H1 (cell line): Measurements from ENCODE around the gene OR2A14. TPM values are rescaled to one million over a fixed set of nuclear protein-coding genes. Genes with fewer than 3 reads are reported as not detected.

Experiments
- CTCF ChIA-PET: fragments of 300-600 bp; sonication (Branson Sonifier 250); formaldehyde crosslinking; loops from one replicate; lab custom pipeline; 2021; ENCODE audit not compliant: partially characterized antibody; lab: Charles Lee
- POLR2A ChIA-PET: fragments of 300-600 bp; sonication (Branson Sonifier 250); formaldehyde crosslinking; loops from one replicate; lab custom pipeline; 2021; ENCODE audit warnings: inconsistent platforms; ENCODE audit not compliant: partially characterized antibody; lab: Charles Lee
- DNase-seq, 2 experiments: peaks; one replicate each; pipeline versions ENCODE4 v3.0.0 to v3.0.0-alpha.2; 2010 to 2022; ENCODE audit warnings: low spot score in 2 of 2, low read depth in 1 of 2, mixed read lengths in 1 of 2
- FAIRE-seq: peaks from 2 replicates; lab custom pipeline; 2011; peaks lifted over from hg19 to GRCh38; lab: Jason Lieb, UNC
- H2AFZ ChIP-seq: 2 replicates; pipeline ENCODE4 v1.8.1; 2012; ENCODE audit warnings: low read length, inconsistent platforms
- H2AK5ac ChIP-seq: 2 replicates; pipeline ENCODE4 v1.6.1; 2013; ENCODE audit warnings: low read depth, low read length
- H2BK120ac ChIP-seq: replicated peaks from 2 replicates; pipeline ENCODE3; 2013; ENCODE audit warnings: low read depth, low read length, inconsistent platforms
- H2BK12ac ChIP-seq: 2 replicates; pipeline ENCODE4 v1.6.1; 2013; ENCODE audit warnings: low read depth, low read length
- H2BK15ac ChIP-seq: 2 replicates; pipeline ENCODE4 v1.6.1; 2013; ENCODE audit warnings: low read length
- H2BK20ac ChIP-seq: 2 replicates; pipeline ENCODE4 v1.6.1; 2013; ENCODE audit warnings: low read length
- H2BK5ac ChIP-seq: 2 replicates; pipeline ENCODE4 v1.6.1; 2013; ENCODE audit warnings: low read depth, low read length
- H3K14ac ChIP-seq: 2 replicates; pipeline ENCODE4 v1.6.1; 2013; ENCODE audit warnings: inconsistent platforms; ENCODE audit not compliant: insufficient read length
- H3K18ac ChIP-seq: 2 replicates; pipeline ENCODE4 v1.6.1; 2013; ENCODE audit warnings: low read length; ENCODE audit errors: extremely low read depth
- H3K23ac ChIP-seq: 2 replicates; pipeline ENCODE4 v1.6.1; 2013; ENCODE audit warnings: inconsistent platforms; ENCODE audit not compliant: insufficient read length
- H3K23me2 ChIP-seq: 2 replicates; pipeline ENCODE4 v1.6.1; 2013; ENCODE audit warnings: low read depth, low read length
- H3K27ac ChIP-seq: 2 replicates; pipeline ENCODE4 v1.6.1; 2011; ENCODE audit warnings: low read depth, low read length, inconsistent platforms
- H3K27me3 ChIP-seq, 4 experiments: replicated peaks in 1 of 4; 1 replicate in 1 of 4; 2 replicates in 3 of 4; pipeline versions ENCODE4 v1.6.1 to v1.8.1; 2011 to 2013; ENCODE audit warnings: low read length in 3 of 4, mild to moderate bottlenecking in 3 of 4, inconsistent platforms in 2 of 4, mixed read lengths in 2 of 4, moderate library complexity in 1 of 4; ENCODE audit not compliant: control insufficient read depth in 3 of 4, insufficient read depth in 3 of 4; ENCODE audit errors: extremely low read depth in 1 of 4
- H3K36me3 ChIP-seq, 4 experiments: 2 replicates each; pipeline versions ENCODE4 v1.6.1 to v1.8.1; 2011 to 2013; ENCODE audit warnings: mild to moderate bottlenecking in 4 of 4, low read length in 3 of 4, moderate library complexity in 2 of 4, control low read depth in 1 of 4, inconsistent platforms in 1 of 4; ENCODE audit not compliant: insufficient read depth in 4 of 4, control insufficient read depth in 2 of 4
- H3K4ac ChIP-seq: replicated peaks from 2 replicates; pipeline ENCODE3; 2013; ENCODE audit warnings: low read length, low read depth, mixed read lengths, inconsistent platforms; ENCODE audit not compliant: insufficient read length
- H3K4me1 ChIP-seq, 4 experiments: replicated peaks in 1 of 4; 1 replicate in 1 of 4; 2 replicates in 3 of 4; pipeline versions ENCODE4 v1.6.1 to v1.8.1; 2011 to 2013; ENCODE audit warnings: low read length in 3 of 4, inconsistent platforms in 2 of 4, mixed read lengths in 1 of 4; ENCODE audit not compliant: insufficient read depth in 4 of 4, control insufficient read depth in 3 of 4
- H3K4me2 ChIP-seq, 2 experiments: 2 replicates each; pipeline versions ENCODE4 v1.6.1 to v1.8.1; 2011 to 2013; ENCODE audit warnings: low read depth in 2 of 2, low read length in 2 of 2, control low read depth in 1 of 2, inconsistent platforms in 1 of 2, mild to moderate bottlenecking in 1 of 2; ENCODE audit not compliant: insufficient read depth in 1 of 2
- H3K4me3 ChIP-seq, 4 experiments: fragments of 200-600, 300-600 bp in 1 of 4; sonication (generic), shearing (Covaris generic), sonication (Bioruptor Twin) in 1 of 4; 2 replicates each; pipeline versions ENCODE4 v1.5.1 to v1.8.1; 2011 to 2016; ENCODE audit warnings: low read length in 4 of 4, low read depth in 3 of 4, control low read depth in 2 of 4, inconsistent platforms in 2 of 4, mild to moderate bottlenecking in 2 of 4, mixed read lengths in 1 of 4, moderate library complexity in 1 of 4; ENCODE audit not compliant: insufficient read depth in 2 of 4; ENCODE audit errors: extremely low read depth in 1 of 4
- H3K56ac ChIP-seq: replicated peaks from 2 replicates; pipeline ENCODE3; 2013; ENCODE audit warnings: low read depth, mild to moderate bottlenecking, mixed read lengths, low read length, inconsistent platforms; ENCODE audit not compliant: insufficient read length
- H3K79me1 ChIP-seq: 2 replicates; pipeline ENCODE4 v1.6.1; 2013; ENCODE audit warnings: low read depth, low read length, control low read depth
- H3K79me2 ChIP-seq, 2 experiments: 2 replicates each; pipeline versions ENCODE4 v1.6.1 to v1.8.1; 2012 to 2013; ENCODE audit warnings: low read length in 2 of 2, mild to moderate bottlenecking in 2 of 2, inconsistent platforms in 1 of 2; ENCODE audit not compliant: insufficient read depth in 2 of 2, control insufficient read depth in 1 of 2
- H3K9ac ChIP-seq, 4 experiments: replicated peaks in 1 of 4; 1 replicate in 1 of 4; 2 replicates in 3 of 4; pipeline versions ENCODE4 v1.6.1 to v1.8.1; 2011 to 2013; ENCODE audit warnings: low read depth in 3 of 4, low read length in 3 of 4, control low read depth in 2 of 4, mild to moderate bottlenecking in 2 of 4, moderate library complexity in 2 of 4, inconsistent platforms in 1 of 4; ENCODE audit errors: extremely low read depth in 1 of 4
- H3K9me3 ChIP-seq, 2 experiments: 2 replicates each; pipeline versions ENCODE4 v1.6.1 to v1.8.1; 2012 to 2013; ENCODE audit warnings: mild to moderate bottlenecking in 2 of 2, moderate library complexity in 2 of 2, control low read depth in 1 of 2, inconsistent platforms in 1 of 2, low read depth in 1 of 2, low read length in 1 of 2, mixed read lengths in 1 of 2; ENCODE audit not compliant: insufficient read depth in 2 of 2
- H4K20me1 ChIP-seq, 2 experiments: replicated peaks in 1 of 2; 2 replicates each; pipeline versions ENCODE3 to v1.8.1; 2011 to 2013; ENCODE audit warnings: inconsistent platforms in 2 of 2, low read length in 2 of 2, mild to moderate bottlenecking in 1 of 2; ENCODE audit not compliant: insufficient read depth in 2 of 2, control insufficient read depth in 1 of 2
- H4K5ac ChIP-seq: 2 replicates; pipeline ENCODE4 v1.6.1; 2013; ENCODE audit warnings: low read length, low read depth, mixed read lengths, inconsistent platforms; ENCODE audit not compliant: insufficient read length
- H4K8ac ChIP-seq: 2 replicates; pipeline ENCODE4 v1.8.0; 2013; ENCODE audit warnings: mild to moderate bottlenecking, moderate library complexity, low read length, inconsistent platforms; ENCODE audit not compliant: insufficient read depth; ENCODE audit errors: extremely low read depth
- H4K91ac ChIP-seq: replicated peaks from 2 replicates; pipeline ENCODE3; 2013; ENCODE audit warnings: low read length, mixed read lengths, inconsistent platforms; ENCODE audit not compliant: insufficient read length
- ATF2 ChIP-seq: IDR thresholded peaks from 2 replicates; pipeline ENCODE4 v1.6.1; 2012; ENCODE audit warnings: low read length, inconsistent platforms
- CEBPB ChIP-seq: IDR thresholded peaks from 2 replicates; pipeline ENCODE4 v1.6.1; 2012; ENCODE audit warnings: low read depth, low read length
- CHD1 ChIP-seq: IDR thresholded peaks from 2 replicates; pipeline ENCODE4 v1.6.1; 2012; ENCODE audit warnings: low read depth, low read length, improper control_type of control experiment
- FOSL1 ChIP-seq: IDR thresholded peaks from 2 replicates; pipeline ENCODE4 v1.6.1; 2011; ENCODE audit warnings: mild to moderate bottlenecking, low read depth, low read length, moderate library complexity; ENCODE audit not compliant: insufficient read depth
- NRF1 ChIP-seq: IDR thresholded peaks from 2 replicates; pipeline ENCODE4 v1.6.1; 2011; ENCODE audit warnings: mild to moderate bottlenecking, low read depth, low read length, improper control_type of control experiment
- WGBS, 2 experiments: shearing (Covaris generic) in 1 of 2; methylation state at CpG; one replicate each; pipeline versions ENCODE4 v1.1.6 to v1.1.7; 2013 to 2015; ENCODE audit warnings: low lambda C conversion rate in 2 of 2, mixed read lengths in 2 of 2, inconsistent platforms in 1 of 2, low coverage in 1 of 2, missing lambda C conversion rate in 1 of 2; ENCODE audit not compliant: insufficient replicate concordance in 2 of 2, insufficient coverage in 1 of 2, insufficient read length in 1 of 2; ENCODE audit errors: extremely low coverage in 1 of 2, missing lambda C conversion rate in 1 of 2; 5-methylcytosine and 5-hydroxymethylcytosine counted together
- polyA plus RNA-seq, 7 experiments: library from polyadenylated mRNA; depleted of rRNA in 3 of 7; stranded (reverse) in 5 of 7; unstranded in 2 of 7; fragments of >200 nt in 5 of 7; fragments of 200-250 nt in 2 of 7; gene quantifications; 1 replicate in 5 of 7; 2 replicates in 1 of 7; 4 replicates in 1 of 7; pipeline versions ENCODE4 v1.2.1 to v1.2.3, GENCODE V29; 2011 to 2013; ENCODE audit warnings: missing spikeins in 2 of 7, mixed read lengths in 2 of 7
- total RNA-seq: library from RNA; stranded (reverse); fragmentation: NEBNext Ultra II Directional; extraction: Animal tissue kit (Norgen Biotek cat#: 25700); gene quantifications from 2 replicates; pipeline ENCODE4 v1.2.1, GENCODE V29; 2021

Gene OR2A14
- total and polyA plus RNA-seq, 2 of the 8 experiments (the other 6 are each of a cell fraction or from before 2014, with no cell fraction given): not detected

GRCh38 chr7:144174613-144175012 lies 51.6 kb downstream of the OR2A14 start:
- Histone ChIP-seq H3K27ac (no peak overlapping the region), H3K4me1 (no peaks in the 10 kb centered on the region), H3K18ac (no peak overlapping the region), H4K91ac (no peak overlapping the region), H3K56ac (no peak overlapping the region), H2BK5ac (no peak overlapping the region), H2BK12ac (no peak overlapping the region), H2AFZ (no peak overlapping the region), H3K4ac (no peak overlapping the region), H3K4me3 (no peak overlapping the region), H3K14ac (no peak overlapping the region), H4K5ac (no peak overlapping the region), H3K23ac (no peak overlapping the region), H4K8ac (no peak overlapping the region), H2BK120ac (no peak overlapping the region), H2AK5ac (no peak overlapping the region), H3K79me2 (no peaks in the 10 kb centered on the region), H2BK15ac (no peak overlapping the region), H3K23me2 (no peaks in the 10 kb centered on the region), H4K20me1 (no peaks in the 10 kb centered on the region), H3K9ac (no peak overlapping the region), H3K27me3 (no peaks in the 10 kb centered on the region), H2BK20ac (no peak overlapping the region), H3K4me2 (no peak overlapping the region), H3K79me1 (no peaks in the 10 kb centered on the region), H3K36me3 (no peaks in the 10 kb centered on the region), H3K9me3 (peaks cover 3 to 4% of the 10 kb centered on the region in 2 experiments; a peak in 2 of 4 replicates)
- DNase-seq (no peak), FAIRE-seq (no peak)
- 89% methylated on average over 5 of the region's 5 CpGs; no CpG with 5 or more reads in 1 of the 2 experiments for WGBS, 2 experiments
- POLR2A ChIA-PET: no interaction called here
- CTCF ChIA-PET: no interaction called here
- TF ChIP-seq NRF1 (no peak), ATF2 (no peak), CHD1 (no peak), CEBPB (no peak), FOSL1 (no peak)
